ENCODE measurements around the gene DACT2.

- no peak for TF ChIP-seq CTCF (IDR thresholded peaks at IDR 0.05; ENCODE audit: borderline replicate concordance, extremely low read depth, low read length, poor library complexity, severe bottlenecking)
- no peak for TF ChIP-seq EZH2 (IDR thresholded peaks at IDR 0.05; ENCODE audit: borderline replicate concordance, low read depth, low read length, severe bottlenecking)
These were observed 11.0 kb downstream of the DACT2 start for GRCh38 chr6:168308390-168309144.
